H1 (cell line): ENCODE data around the gene ZBTB4. TPM values are rescaled to one million over a fixed set of nuclear protein-coding genes. Genes with fewer than 3 reads are reported as not detected.

Experiments used
- SAP30 ChIP-seq: fragments of 300-600 bp; sonication (generic); IDR thresholded peaks from 2 replicates; pipeline ENCODE4 v1.7.1; 2012; ENCODE audit warnings: low read length, moderate library complexity, mild to moderate bottlenecking, inconsistent platforms; ENCODE audit not compliant: insufficient read depth, insufficient replicate concordance
- SP2 ChIP-seq: IDR thresholded peaks from 2 replicates; pipeline ENCODE4 v1.6.1; 2012; ENCODE audit warnings: mild to moderate bottlenecking, low read length, inconsistent platforms
- polyA plus RNA-seq, 7 experiments: library from polyadenylated mRNA; depleted of rRNA in 3 of 7; stranded (reverse) in 5 of 7; unstranded in 2 of 7; fragments of >200 nt in 5 of 7; fragments of 200-250 nt in 2 of 7; gene quantifications; 1 replicate in 5 of 7; 2 replicates in 1 of 7; 4 replicates in 1 of 7; pipeline versions ENCODE4 v1.2.1 to v1.2.3, GENCODE V29; 2011 to 2013; ENCODE audit warnings: missing spikeins in 2 of 7, mixed read lengths in 2 of 7
- total RNA-seq: library from RNA; stranded (reverse); fragmentation: NEBNext Ultra II Directional; extraction: Animal tissue kit (Norgen Biotek cat#: 25700); gene quantifications from 2 replicates; pipeline ENCODE4 v1.2.1, GENCODE V29; 2021
- TF ChIP-seq, protein P1 (sequence below): fragments of 300-600 bp; sonication (generic); IDR thresholded peaks from 2 replicates; pipeline ENCODE4 v1.7.1; 2012; ENCODE audit warnings: low read length, moderate library complexity, mild to moderate bottlenecking, inconsistent platforms; ENCODE audit not compliant: insufficient replicate concordance

Gene ZBTB4
- total and polyA plus RNA-seq, 2 of the 8 experiments (the other 6 are each of a cell fraction or from before 2014, with no cell fraction given), result 5.9 to 10.1 TPM

- TF ChIP-seq SP2, result no peak
- no peak for TF ChIP-seq SAP30
- TF ChIP-seq, protein P1, sequence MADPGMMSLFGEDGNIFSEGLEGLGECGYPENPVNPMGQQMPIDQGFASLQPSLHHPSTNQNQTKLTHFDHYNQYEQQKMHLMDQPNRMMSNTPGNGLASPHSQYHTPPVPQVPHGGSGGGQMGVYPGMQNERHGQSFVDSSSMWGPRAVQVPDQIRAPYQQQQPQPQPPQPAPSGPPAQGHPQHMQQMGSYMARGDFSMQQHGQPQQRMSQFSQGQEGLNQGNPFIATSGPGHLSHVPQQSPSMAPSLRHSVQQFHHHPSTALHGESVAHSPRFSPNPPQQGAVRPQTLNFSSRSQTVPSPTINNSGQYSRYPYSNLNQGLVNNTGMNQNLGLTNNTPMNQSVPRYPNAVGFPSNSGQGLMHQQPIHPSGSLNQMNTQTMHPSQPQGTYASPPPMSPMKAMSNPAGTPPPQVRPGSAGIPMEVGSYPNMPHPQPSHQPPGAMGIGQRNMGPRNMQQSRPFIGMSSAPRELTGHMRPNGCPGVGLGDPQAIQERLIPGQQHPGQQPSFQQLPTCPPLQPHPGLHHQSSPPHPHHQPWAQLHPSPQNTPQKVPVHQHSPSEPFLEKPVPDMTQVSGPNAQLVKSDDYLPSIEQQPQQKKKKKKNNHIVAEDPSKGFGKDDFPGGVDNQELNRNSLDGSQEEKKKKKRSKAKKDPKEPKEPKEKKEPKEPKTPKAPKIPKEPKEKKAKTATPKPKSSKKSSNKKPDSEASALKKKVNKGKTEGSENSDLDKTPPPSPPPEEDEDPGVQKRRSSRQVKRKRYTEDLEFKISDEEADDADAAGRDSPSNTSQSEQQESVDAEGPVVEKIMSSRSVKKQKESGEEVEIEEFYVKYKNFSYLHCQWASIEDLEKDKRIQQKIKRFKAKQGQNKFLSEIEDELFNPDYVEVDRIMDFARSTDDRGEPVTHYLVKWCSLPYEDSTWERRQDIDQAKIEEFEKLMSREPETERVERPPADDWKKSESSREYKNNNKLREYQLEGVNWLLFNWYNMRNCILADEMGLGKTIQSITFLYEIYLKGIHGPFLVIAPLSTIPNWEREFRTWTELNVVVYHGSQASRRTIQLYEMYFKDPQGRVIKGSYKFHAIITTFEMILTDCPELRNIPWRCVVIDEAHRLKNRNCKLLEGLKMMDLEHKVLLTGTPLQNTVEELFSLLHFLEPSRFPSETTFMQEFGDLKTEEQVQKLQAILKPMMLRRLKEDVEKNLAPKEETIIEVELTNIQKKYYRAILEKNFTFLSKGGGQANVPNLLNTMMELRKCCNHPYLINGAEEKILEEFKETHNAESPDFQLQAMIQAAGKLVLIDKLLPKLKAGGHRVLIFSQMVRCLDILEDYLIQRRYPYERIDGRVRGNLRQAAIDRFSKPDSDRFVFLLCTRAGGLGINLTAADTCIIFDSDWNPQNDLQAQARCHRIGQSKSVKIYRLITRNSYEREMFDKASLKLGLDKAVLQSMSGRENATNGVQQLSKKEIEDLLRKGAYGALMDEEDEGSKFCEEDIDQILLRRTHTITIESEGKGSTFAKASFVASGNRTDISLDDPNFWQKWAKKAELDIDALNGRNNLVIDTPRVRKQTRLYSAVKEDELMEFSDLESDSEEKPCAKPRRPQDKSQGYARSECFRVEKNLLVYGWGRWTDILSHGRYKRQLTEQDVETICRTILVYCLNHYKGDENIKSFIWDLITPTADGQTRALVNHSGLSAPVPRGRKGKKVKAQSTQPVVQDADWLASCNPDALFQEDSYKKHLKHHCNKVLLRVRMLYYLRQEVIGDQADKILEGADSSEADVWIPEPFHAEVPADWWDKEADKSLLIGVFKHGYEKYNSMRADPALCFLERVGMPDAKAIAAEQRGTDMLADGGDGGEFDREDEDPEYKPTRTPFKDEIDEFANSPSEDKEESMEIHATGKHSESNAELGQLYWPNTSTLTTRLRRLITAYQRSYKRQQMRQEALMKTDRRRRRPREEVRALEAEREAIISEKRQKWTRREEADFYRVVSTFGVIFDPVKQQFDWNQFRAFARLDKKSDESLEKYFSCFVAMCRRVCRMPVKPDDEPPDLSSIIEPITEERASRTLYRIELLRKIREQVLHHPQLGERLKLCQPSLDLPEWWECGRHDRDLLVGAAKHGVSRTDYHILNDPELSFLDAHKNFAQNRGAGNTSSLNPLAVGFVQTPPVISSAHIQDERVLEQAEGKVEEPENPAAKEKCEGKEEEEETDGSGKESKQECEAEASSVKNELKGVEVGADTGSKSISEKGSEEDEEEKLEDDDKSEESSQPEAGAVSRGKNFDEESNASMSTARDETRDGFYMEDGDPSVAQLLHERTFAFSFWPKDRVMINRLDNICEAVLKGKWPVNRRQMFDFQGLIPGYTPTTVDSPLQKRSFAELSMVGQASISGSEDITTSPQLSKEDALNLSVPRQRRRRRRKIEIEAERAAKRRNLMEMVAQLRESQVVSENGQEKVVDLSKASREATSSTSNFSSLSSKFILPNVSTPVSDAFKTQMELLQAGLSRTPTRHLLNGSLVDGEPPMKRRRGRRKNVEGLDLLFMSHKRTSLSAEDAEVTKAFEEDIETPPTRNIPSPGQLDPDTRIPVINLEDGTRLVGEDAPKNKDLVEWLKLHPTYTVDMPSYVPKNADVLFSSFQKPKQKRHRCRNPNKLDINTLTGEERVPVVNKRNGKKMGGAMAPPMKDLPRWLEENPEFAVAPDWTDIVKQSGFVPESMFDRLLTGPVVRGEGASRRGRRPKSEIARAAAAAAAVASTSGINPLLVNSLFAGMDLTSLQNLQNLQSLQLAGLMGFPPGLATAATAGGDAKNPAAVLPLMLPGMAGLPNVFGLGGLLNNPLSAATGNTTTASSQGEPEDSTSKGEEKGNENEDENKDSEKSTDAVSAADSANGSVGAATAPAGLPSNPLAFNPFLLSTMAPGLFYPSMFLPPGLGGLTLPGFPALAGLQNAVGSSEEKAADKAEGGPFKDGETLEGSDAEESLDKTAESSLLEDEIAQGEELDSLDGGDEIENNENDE, result no peak
These were observed 50.9 kb downstream of the ZBTB4 start, which contains the start of gene SPEM3 (continued) for GRCh38 chr17:7428557-7428956.
